RPMI8226 (cell line): ENCODE data around the gene PXDN.
"Not testable (repeated sequence)": the region's sequence is repeated elsewhere in the genome, so short reads cannot be mapped to it uniquely, and the experiment has no call there.

Experiments
- DNase-seq: peaks from one replicate; pipeline ENCODE4 v3.0.0-alpha.2; 2015

Gene PXDN

GRCh38 chr2:1701556-1702185 lies 42.6 kb downstream of the PXDN start:
- no peak for DNase-seq

GRCh38 chr2:1701020-1701419 lies 43.3 kb downstream of the PXDN start:
- DNase-seq: no peak

- DNase-seq: not testable (repeated sequence)
These were observed 43.9 kb downstream of the PXDN start for GRCh38 chr2:1700427-1700826.

- DNase-seq: no peak
These were observed 45.9 kb downstream of the PXDN start for GRCh38 chr2:1698188-1698945.

GRCh38 chr2:1697601-1698000 lies 46.7 kb downstream of the PXDN start:
- no peak for DNase-seq

GRCh38 chr2:1696472-1696871 lies 47.8 kb downstream of the PXDN start:
- DNase-seq: no peak

- DNase-seq: no peak
These were observed 49.7 kb downstream of the PXDN start for GRCh38 chr2:1694371-1695271.

GRCh38 chr2:1693723-1694122 lies 50.6 kb downstream of the PXDN start:
- DNase-seq: no peak

GRCh38 chr2:1692342-1692741 lies 52.0 kb downstream of the PXDN start:
- DNase-seq: no peak

GRCh38 chr2:1691366-1691765 lies 52.9 kb downstream of the PXDN start:
- no peak for DNase-seq

- no peak for DNase-seq
These were observed 54.1 kb downstream of the PXDN start for GRCh38 chr2:1690056-1690775.

- no peak for DNase-seq
These were observed 55.5 kb downstream of the PXDN start for GRCh38 chr2:1688859-1689258.

- no peak for DNase-seq
These were observed 56.2 kb downstream of the PXDN start for GRCh38 chr2:1688161-1688560.

- no peak for DNase-seq
These were observed 57.1 kb downstream of the PXDN start for GRCh38 chr2:1687254-1687653.

GRCh38 chr2:1686784-1687105 lies 57.6 kb downstream of the PXDN start:
- DNase-seq: no peak

- no peak for DNase-seq
These were observed 58.1 kb downstream of the PXDN start for GRCh38 chr2:1685957-1686783.

- DNase-seq: no peak
These were observed 59.0 kb downstream of the PXDN start for GRCh38 chr2:1685078-1685956.

- DNase-seq: no peak
These were observed 61.0 kb downstream of the PXDN start for GRCh38 chr2:1683297-1683696.

GRCh38 chr2:1682181-1682440 lies 62.2 kb downstream of the PXDN start:
- DNase-seq: no peak

GRCh38 chr2:1681323-1682180 lies 62.8 kb downstream of the PXDN start:
- DNase-seq: no peak

GRCh38 chr2:1681017-1681318 lies 63.3 kb downstream of the PXDN start:
- no peak for DNase-seq
